DMS53 (cell line): ENCODE measurements around the gene KRT27.
A peak's percentile ranks its signal among the peaks of the same experiment; 100 is the strongest.

ENCODE experiments used
- DNase-seq: peaks from one replicate; lab custom pipeline; 2025; lab: John Stamatoyannopoulos, UW

Gene KRT27

DNA sequence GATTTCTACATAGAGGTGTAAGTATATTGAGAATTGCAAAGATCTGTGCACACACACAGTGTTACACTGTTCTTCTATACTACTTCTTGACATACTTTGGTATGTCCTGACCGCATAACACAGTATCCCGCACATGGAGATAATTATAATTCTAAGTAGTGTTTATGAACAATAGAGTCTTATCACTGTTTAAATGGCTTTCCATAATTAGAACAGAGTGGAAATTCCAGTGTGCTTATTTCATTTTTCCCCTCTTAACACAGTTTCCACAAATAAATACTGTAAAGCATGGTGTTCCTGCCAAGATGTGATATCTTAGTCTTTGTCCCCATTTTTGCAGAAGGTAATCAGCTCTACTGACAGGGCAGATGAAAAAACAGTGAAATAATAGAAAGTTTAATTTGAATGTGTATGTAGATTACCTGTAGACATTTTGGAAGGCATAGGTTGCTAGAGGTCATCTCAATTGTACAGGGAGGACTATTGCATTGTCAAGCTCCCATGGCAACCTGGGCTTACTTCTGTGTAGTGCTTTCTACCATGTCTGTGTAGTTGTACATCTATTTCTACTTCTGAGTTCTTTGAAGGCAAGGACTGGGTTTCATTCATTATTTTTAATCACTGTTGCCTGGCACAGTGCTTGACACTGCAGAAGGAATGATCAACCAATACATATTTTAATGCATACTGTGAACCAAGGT is 27.5 kb upstream of the KRT27 start:
- no peak for DNase-seq

GRCh38 chr17:40806131-40806530 is 23.8 kb upstream of the KRT27 start:
- no peak for DNase-seq

- peak; percentile 89 for DNase-seq
Measured at GRCh38 chr17:40803617-40804082, 21.3 kb upstream of the KRT27 start.

DNA sequence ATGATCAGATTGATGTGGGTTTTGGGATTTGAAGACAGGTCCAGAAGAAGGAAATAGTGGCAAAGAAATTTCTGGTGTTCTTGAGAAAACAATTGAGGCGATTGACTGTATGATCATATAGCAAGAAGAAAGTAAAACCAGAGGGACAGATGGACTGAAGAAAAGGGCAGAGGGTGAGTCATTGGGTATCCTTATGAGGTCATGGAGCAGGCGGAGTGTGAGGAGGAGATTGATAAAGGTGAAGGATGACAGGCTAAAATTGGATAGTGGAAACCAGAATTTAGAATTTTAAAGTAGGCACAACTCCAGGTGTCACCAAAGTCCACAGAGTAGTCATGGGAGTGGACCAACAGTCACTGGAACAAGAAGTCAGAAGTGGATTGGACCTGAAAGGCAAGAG is 18.8 kb upstream of the KRT27 start:
- DNase-seq = no peak

DNA sequence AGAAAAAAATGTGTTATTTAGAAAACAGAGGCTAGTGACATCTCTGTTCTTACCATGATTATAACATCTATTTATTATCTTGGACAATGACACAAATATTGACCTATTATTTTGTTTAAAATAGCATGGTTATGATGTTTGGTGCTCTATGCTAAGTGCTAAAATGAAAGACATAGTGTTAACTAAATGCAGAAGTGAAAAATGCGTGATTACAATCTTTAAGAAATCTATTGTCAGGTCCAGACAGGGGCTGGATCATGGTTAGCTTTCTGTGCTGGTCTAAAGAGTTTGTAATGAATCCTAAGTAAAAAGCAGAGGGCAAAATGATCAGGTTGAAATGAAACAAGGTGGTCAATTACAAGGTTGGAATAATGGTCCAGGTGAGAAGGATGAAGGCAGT is 18.0 kb upstream of the KRT27 start:
- no peak for DNase-seq

DNA sequence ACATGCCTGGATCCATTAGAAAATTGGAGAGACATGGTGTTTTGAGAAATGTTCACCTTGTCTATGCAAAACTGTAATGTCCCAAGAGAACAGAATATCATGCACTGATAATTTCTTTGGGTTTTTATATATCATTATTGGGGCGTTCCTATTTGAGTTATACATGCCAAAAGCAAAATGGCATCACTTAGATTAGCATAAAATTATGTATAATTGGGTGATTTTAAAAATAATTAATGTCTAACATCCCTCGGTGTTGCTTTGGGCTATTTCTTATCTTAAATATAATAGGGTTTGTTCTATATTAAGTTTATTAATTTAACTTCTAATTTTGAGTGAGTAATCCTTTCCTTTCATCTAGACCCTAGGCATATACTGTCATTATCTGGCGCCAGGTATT is 17.5 kb upstream of the KRT27 start, which contains the start of gene KRT28:
Gene KRT28 (minus strand): TSS at position 101 of the 400 bp plus-strand sequence. CDS start 66 bp downstream, at position 35.
- no peak for DNase-seq

- DNase-seq = no peak
Measured at GRCh38 chr17:40796846-40797245, 14.5 kb upstream of the KRT27 start.

DNA sequence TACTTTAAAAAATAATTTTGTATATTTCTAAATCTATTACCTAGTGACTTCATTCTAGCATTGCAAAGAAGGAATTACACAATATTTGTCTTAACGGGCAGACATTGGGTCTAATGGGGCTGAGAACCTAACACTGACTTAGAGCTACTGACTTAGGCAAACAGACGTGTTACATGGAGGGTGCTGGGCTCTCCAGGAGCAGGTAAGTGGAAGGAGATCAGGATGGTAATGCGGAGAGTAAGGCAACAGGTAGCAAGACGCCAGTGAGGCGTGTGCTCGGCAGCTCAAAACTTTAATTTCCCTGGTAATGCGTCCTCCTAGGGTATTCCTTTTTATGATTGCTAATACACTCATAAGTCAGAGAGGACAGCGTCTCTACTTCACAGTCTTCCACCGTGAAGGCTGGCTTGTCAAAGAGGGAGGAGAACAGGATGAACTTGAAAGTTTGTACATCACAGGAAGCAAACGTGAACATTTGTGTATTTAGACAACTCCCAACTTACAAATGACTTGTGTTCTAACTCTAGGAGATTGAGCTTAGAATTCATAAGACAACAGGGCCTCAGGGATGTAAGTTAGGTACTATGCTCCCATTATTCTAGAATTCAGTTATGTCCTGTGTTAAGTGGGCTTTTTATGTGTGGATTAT is 12.8 kb upstream of the KRT27 start:
- no peak for DNase-seq

- DNase-seq = no peak
Measured at GRCh38 chr17:40794466-40794865, 12.1 kb upstream of the KRT27 start.

DNA sequence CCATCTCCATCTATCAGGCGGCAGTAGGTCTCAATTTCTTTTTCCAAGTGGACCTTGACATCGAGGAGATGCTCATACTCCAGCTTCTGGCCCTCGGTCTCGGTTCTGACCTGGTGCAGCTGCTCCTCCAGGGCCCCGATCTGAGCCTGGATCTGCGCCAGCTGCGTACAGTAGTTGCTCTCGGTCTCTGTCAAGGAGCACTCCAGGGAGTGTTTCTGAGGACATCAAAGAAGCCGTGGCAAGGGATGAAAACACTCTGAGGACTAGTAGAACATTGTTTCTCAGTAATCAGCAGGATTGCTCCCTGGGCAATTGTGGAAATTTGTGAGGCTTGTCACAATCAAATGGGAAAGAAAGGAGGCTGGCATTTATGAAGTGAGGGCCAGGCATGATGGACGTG is 11.5 kb upstream of the KRT27 start:
- DNase-seq = no peak

DNA sequence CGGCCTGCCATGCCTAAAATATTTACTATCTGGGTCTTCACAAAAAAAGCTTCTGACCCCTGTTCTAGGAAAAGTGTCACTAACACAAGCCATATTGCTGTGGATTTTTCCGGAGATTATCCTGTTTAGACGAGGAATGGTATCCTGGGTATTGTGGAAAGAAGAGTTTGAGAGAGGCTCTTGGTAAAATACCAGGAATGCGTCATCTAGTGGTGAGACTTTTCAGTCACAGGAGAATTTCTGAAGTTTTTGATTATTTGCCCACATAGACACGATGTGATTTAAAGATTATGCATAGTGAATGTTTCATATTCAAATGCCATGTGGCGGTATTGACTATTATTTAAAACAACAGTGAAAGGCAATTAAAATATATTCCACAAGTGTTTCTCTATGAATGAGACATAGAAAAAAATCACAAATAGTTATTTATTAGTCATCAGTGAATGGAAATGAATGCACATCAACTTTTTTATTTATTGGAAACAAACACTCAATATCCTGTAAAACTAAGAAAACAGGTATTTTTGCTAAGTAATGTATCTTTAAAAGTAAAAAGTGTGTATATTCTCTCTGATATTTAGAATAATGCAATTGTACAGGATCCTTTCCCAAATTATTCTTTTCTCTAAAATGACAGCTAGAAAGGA is 9.6 kb upstream of the KRT27 start:
- peak; percentile 62 for DNase-seq

GRCh38 chr17:40791111-40791510 is 8.8 kb upstream of the KRT27 start:
- DNase-seq = no peak

GRCh38 chr17:40779181-40779909 is 3.0 kb downstream of the KRT27 start:
- peak; percentile 68 for DNase-seq

DNA sequence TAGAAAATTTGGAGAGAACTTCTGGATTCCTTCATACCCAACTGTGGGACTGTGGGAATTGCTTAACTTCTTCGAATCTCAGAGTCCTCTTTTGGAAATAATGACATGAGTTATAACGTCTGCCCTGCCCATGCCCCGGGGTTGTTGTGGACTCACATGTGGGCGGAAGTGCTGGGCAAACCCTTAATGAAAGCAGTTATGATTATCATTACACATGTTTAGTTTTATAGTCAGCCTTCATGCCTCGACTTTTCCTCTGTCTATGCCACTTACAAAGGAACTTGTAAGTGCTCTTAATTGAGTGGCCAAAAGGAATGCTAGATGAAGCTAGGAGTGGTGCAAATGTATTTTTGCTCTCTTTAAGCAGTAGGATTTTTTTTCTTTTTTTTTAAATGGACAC is 3.9 kb downstream of the KRT27 start:
- DNase-seq = no peak

DNA sequence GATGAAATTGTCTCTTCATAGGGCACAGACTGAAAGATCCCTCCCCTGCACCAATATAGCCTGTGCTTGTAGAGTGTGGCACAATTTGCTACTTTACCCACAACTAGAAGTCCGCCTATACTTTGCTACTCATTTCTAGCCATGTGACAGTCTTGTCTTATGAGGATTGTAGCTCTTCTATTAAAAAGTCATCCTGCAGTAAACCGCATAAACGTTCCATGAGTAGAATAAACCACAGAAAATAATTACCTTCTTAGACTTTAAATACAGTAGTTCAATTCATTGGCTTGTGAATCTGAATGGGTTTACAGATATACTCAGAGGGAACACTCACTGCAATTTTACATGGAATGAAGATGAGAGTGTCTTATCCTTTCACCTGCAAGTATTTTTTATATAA is 4.4 kb downstream of the KRT27 start:
- no peak for DNase-seq

DNA sequence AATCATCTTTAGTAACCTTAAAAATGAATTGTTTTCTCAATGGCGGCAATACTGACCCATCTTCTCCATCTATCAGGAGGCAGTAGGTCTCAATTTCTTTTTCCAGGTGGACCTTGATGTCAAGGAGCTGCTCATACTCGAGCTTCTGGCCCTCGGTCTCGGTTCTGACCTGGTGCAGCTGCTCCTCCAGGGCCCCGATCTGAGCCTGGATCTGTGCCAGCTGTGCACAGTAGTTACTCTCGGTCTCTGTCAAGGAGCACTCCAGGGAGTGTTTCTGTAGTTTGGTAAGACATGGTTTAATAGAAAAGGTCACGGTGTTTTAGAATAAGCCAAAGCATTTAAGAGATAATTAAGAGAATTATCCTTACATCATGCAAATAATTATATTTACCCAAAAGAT is 4.9 kb downstream of the KRT27 start:
- DNase-seq = no peak

GRCh38 chr17:40775945-40776344 is 6.4 kb downstream of the KRT27 start:
- no peak for DNase-seq

GRCh38 chr17:40772101-40772500 is 10.2 kb downstream of the KRT27 start, which contains the start of gene KRT26:
Gene KRT26, minus strand, starts transcription at chr17:40772201. Its CDS starts 88 bp downstream, at chr17:40772113.
- no peak for DNase-seq

- no peak for DNase-seq
Measured at GRCh38 chr17:40765657-40766056, 16.7 kb downstream of the KRT27 start.

DNA sequence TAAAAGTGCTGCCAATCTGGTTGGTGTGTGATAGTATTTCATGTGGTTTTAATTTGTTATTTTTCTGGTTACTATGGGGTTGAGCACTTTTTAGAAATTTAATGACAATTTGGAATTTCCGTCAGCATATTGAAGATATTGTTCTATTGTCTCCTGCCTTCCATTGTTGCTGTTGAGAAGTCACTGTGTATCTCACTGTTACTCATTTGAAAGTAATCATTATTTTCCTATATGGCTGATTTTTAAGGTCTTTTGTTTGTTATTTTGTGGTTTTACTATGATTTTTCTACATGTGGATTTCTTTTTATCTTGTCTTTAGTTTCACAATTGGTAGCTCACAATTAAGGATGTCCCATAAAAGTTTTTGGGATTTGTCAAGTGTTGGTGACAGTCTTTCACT is 18.6 kb downstream of the KRT27 start:
- no peak for DNase-seq

DNA sequence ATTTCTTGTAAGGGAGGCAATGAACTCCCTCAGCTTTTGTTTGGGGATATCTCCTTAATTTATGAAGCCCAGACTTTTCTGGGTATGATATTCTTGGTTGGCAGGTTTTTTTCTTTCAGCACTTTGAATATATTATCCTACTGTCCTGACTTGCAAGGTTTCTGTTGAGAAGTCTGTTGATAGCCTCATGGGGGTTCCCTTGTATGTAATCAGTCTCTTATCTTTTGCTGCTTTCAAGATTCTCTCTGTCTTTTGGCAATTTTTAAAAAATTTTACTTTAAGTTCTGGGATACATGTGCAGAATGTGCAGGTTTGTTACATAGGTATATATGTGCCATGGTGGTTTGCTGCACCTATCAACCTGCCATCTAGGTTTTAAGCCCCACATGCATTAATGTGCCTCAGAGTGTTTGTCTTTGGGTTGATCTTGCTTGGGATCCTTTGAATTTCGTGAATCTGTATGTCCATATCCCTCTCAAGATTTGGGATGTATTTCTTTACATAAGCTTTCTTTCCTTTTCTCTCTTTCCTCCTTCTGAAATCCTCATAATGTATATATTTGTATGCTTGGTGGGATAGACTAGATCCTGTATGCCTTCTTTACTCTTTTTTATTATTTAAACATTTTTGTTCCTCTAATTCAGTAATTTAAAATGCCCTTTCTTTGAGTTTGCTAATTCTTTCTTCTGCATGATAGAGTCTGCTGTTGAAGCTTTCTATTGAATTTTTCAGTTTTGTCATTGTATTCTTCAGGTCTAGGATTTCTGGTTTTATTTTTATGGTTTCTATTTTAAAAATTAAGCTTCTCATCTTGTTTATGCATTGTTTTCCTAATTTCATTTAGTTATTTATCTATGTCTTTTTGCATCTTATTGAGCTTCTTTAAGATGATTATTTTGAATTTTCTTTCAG is 22.0 kb downstream of the KRT27 start:
- DNase-seq = no peak
